Hepatocyte (in vitro differentiated cells): ENCODE measurements around the gene SOX6. TPM values are rescaled to one million over a fixed set of nuclear protein-coding genes. Genes with fewer than 3 reads are reported as not detected.

Source experiments
- DNase-seq: peaks from one replicate; pipeline ENCODE4 v3.0.0-alpha.2; 2016; ENCODE audit warnings: low spot score
- H2AFZ ChIP-seq: fragments of 200-600 bp; sonication (generic); 2 replicates; pipeline ENCODE4 v1.6.0; 2016; ENCODE audit warnings: antibody characterized with exemption, mild to moderate bottlenecking
- H3K27ac ChIP-seq: fragments of 200-600 bp; sonication (generic); 2 replicates; pipeline ENCODE4 v1.5.1; 2016; ENCODE audit warnings: mild to moderate bottlenecking
- H3K27me3 ChIP-seq: fragments of 200-600 bp; sonication (generic); 2 replicates; pipeline ENCODE4 v1.6.1; 2016
- H3K36me3 ChIP-seq: fragments of 200-600 bp; sonication (generic); replicated peaks from 2 replicates; pipeline ENCODE4 v1.5.1; 2016; ENCODE audit warnings: low read depth; ENCODE audit not compliant: insufficient read depth
- H3K4me1 ChIP-seq: fragments of 200-600 bp; sonication (generic); 2 replicates; pipeline ENCODE4 v1.5.1; 2016; ENCODE audit warnings: mild to moderate bottlenecking, moderate library complexity; ENCODE audit not compliant: insufficient read depth
- H3K4me2 ChIP-seq: fragments of 200-600 bp; sonication (generic); 2 replicates; pipeline ENCODE4 v1.6.0; 2016
- H3K4me3 ChIP-seq: fragments of 200-600 bp; sonication (generic); 2 replicates; pipeline ENCODE4 v1.5.1; 2016; ENCODE audit warnings: mild to moderate bottlenecking
- H3K79me2 ChIP-seq: fragments of 200-600 bp; sonication (generic); 2 replicates; pipeline ENCODE4 v1.6.0; 2017; ENCODE audit warnings: mild to moderate bottlenecking
- H3K9me2 ChIP-seq: fragments of 200-600 bp; sonication (generic); replicated peaks from 2 replicates; pipeline ENCODE4 v1.6.0; 2017; ENCODE audit warnings: mild to moderate bottlenecking; ENCODE audit not compliant: insufficient read depth
- H3K9me3 ChIP-seq: fragments of 200-600 bp; sonication (generic); 2 replicates; pipeline ENCODE4 v1.5.1; 2016; ENCODE audit warnings: low read depth, mild to moderate bottlenecking
- H4K20me1 ChIP-seq: fragments of 200-600 bp; sonication (generic); 2 replicates; pipeline ENCODE4 v1.6.0; 2016; ENCODE audit warnings: mild to moderate bottlenecking; ENCODE audit not compliant: insufficient read depth, poor library complexity, severe bottlenecking
- CTCF ChIP-seq: fragments of 200-600 bp; sonication (generic); IDR thresholded peaks from 2 replicates; pipeline ENCODE4 v1.5.1; 2016; ENCODE audit warnings: antibody characterized with exemption, mild to moderate bottlenecking; ENCODE audit not compliant: poor library complexity
- EZH2 ChIP-seq: fragments of 200-600 bp; sonication (generic); IDR thresholded peaks from 2 replicates; pipeline ENCODE4 v1.6.1; 2016; ENCODE audit warnings: antibody characterized with exemption, mild to moderate bottlenecking, borderline replicate concordance
- EZH2phosphoT487 ChIP-seq: fragments of 200-600 bp; sonication (generic); IDR thresholded peaks from one replicate; pipeline ENCODE4 v1.6.1; 2018; ENCODE audit warnings: antibody characterized with exemption, mild to moderate bottlenecking, low read depth, moderate library complexity; ENCODE audit not compliant: unreplicated experiment, severe bottlenecking
- WGBS: methylation state at CpG from one replicate; pipeline ENCODE4 v1.1.6; 2016; ENCODE audit warnings: low lambda C conversion rate; ENCODE audit errors: missing lambda C conversion rate; 5-methylcytosine and 5-hydroxymethylcytosine counted together
- polyA plus RNA-seq: library from polyadenylated mRNA; unstranded; fragments of >200 nt; fragmentation: Nextera tagmentation; extraction: Ambion mirVana; gene quantifications from 2 replicates; pipeline ENCODE4 v1.2.1, GENCODE V29; 2016
- total RNA-seq: library from RNA; depleted of rRNA; stranded (reverse); fragments of >200 nt; gene quantifications from 2 replicates; pipeline ENCODE4 v1.2.3, GENCODE V29; 2014

Gene SOX6
- total and polyA plus RNA-seq, 2 experiments from 2014 or later: 23.2 to 75.7 TPM

GRCh38 chr11:15977116-15977515 lies 379.2 kb downstream of the SOX6 start:
- WGBS: 94% methylated on average over 4 of the region's 4 CpGs
- Histone ChIP-seq H3K4me2 (no peak overlapping the region), H2AFZ (no peak overlapping the region), H4K20me1 (no peaks in the 10 kb centered on the region), H3K27me3 (no peaks in the 10 kb centered on the region), H3K36me3 (no peaks in the 10 kb centered on the region), H3K9me2 (no peaks in the 10 kb centered on the region), H3K9me3 (no peaks in the 10 kb centered on the region), H3K4me3 (no peak overlapping the region), H3K4me1 (no peaks in the 10 kb centered on the region), H3K27ac (no peak overlapping the region), H3K79me2 (no peaks in the 10 kb centered on the region)
- no peak for TF ChIP-seq EZH2
- no peak for TF ChIP-seq EZH2phosphoT487
- no peak for TF ChIP-seq CTCF
- DNase-seq: no peak

- Histone ChIP-seq H2AFZ (no peak overlapping the region), H3K36me3 (no peaks in the 10 kb centered on the region), H3K9me3 (no peaks in the 10 kb centered on the region), H3K27me3 (no peaks in the 10 kb centered on the region), H3K9me2 (no peaks in the 10 kb centered on the region), H3K27ac (no peak overlapping the region), H3K4me3 (no peak overlapping the region), H3K79me2 (no peaks in the 10 kb centered on the region), H3K4me1 (no peaks in the 10 kb centered on the region), H3K4me2 (no peak overlapping the region), H4K20me1 (no peaks in the 10 kb centered on the region)
- TF ChIP-seq EZH2 (no peak), EZH2phosphoT487 (no peak), CTCF (no peak)
- DNase-seq: no peak
- 84% methylated on average over 7 of the region's 7 CpGs for WGBS
Measured at GRCh38 chr11:15976433-15977045, 379.8 kb downstream of the SOX6 start.

GRCh38 chr11:15975742-15976141 lies 380.6 kb downstream of the SOX6 start:
- H3K4me2 ChIP-seq: no peak overlapping the region
- H3K27ac ChIP-seq: no peak overlapping the region
- no peaks in the 10 kb centered on the region for H4K20me1 ChIP-seq
- TF ChIP-seq EZH2: no peak
- no peak for TF ChIP-seq CTCF
- TF ChIP-seq EZH2phosphoT487: no peak
- no peaks in the 10 kb centered on the region for H3K4me1 ChIP-seq
- H3K36me3 ChIP-seq: no peaks in the 10 kb centered on the region
- no peak overlapping the region for H3K4me3 ChIP-seq
- H3K79me2 ChIP-seq: no peaks in the 10 kb centered on the region
- no peak overlapping the region for H2AFZ ChIP-seq
- H3K27me3 ChIP-seq: no peaks in the 10 kb centered on the region
- no peak for DNase-seq
- 43% methylated on average over 2 of the region's 2 CpGs for WGBS
- H3K9me3 ChIP-seq: no peaks in the 10 kb centered on the region
- H3K9me2 ChIP-seq: no peaks in the 10 kb centered on the region

- Histone ChIP-seq H4K20me1 (no peaks in the 10 kb centered on the region), H2AFZ (no peak overlapping the region), H3K4me3 (no peak overlapping the region), H3K4me1 (peaks cover 12% of the 10 kb centered on the region), H3K9me3 (no peaks in the 10 kb centered on the region), H3K27me3 (no peaks in the 10 kb centered on the region), H3K4me2 (no peak overlapping the region), H3K27ac (no peak overlapping the region), H3K79me2 (no peaks in the 10 kb centered on the region), H3K36me3 (no peaks in the 10 kb centered on the region), H3K9me2 (no peaks in the 10 kb centered on the region)
- TF ChIP-seq EZH2 (no peak), CTCF (no peak), EZH2phosphoT487 (no peak)
- 96% methylated on average over 5 of the region's 5 CpGs for WGBS
- DNase-seq: no peak
Measured at GRCh38 chr11:15972838-15973237, 383.5 kb downstream of the SOX6 start.
